Measurements from ENCODE around the gene C1QTNF8.

The C1QTNF8 gene

DNA sequence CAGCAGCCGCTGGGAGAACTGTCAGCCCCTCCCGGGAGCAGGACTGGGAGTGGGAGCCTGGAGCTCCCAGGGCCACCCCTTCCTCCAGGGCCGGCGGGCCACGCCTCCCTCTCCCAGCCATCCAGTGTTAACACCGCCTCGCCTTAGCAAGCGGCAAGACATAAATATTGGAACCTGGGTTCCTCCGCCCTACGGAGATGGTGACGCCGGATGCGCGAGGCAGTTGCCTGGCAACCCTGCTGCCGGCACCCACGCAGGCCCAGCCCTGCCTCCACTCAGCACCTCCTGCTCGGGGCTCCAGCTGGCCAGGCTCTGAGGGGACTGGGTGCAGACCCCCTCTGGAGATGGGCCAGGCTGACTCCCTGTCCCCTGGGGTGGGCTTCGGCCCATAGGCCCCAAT, 29.4 kb upstream of the C1QTNF8 start:
- H3K36me3 ChIP-seq (ENCODE audit: control insufficient read depth, insufficient read depth, low read length), result no peaks in the 10 kb centered on the region
- H3K4me1 ChIP-seq (ENCODE audit: control insufficient read depth, insufficient read depth, low read length), result no peaks in the 10 kb centered on the region
- no peak overlapping the region for H3K9ac ChIP-seq (ENCODE audit: low read depth, low read length)
- no peaks in the 10 kb centered on the region for H3K27me3 ChIP-seq (ENCODE audit: control insufficient read depth, insufficient read depth, low read length)
- H3K9me3 ChIP-seq (ENCODE audit: control insufficient read depth, insufficient read depth, low read length), result no peaks in the 10 kb centered on the region
- no peak overlapping the region for H3K4me3 ChIP-seq (ENCODE audit: low read depth, low read length)

DNA sequence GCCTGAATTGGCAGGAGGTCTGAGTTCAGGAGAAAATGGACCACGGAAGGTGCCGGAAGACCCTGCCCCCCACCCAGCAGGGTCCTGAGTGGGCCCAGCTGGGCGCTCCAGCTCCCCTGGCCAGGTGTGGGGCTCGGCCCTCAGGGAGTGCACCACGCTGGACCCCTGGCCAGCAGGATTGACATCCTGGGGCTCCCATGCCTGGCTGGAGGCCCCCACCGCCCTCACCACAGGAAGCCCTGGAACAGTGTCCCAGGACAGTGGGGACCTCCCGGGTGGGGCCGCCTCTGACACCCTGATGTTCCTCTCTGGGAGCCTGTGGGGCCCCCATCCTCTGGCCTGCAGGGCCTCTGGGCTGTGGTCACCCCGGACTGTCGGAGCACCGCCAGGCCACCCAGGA, 28.8 kb upstream of the C1QTNF8 start:
- no peaks in the 10 kb centered on the region for H3K36me3 ChIP-seq (ENCODE audit: control insufficient read depth, insufficient read depth, low read length)
- H3K27me3 ChIP-seq (ENCODE audit: control insufficient read depth, insufficient read depth, low read length), result no peaks in the 10 kb centered on the region
- H3K4me1 ChIP-seq (ENCODE audit: control insufficient read depth, insufficient read depth, low read length), result no peaks in the 10 kb centered on the region
- H3K4me3 ChIP-seq (ENCODE audit: low read depth, low read length), result no peak overlapping the region
- H3K9me3 ChIP-seq (ENCODE audit: control insufficient read depth, insufficient read depth, low read length), result no peaks in the 10 kb centered on the region
- H3K9ac ChIP-seq (ENCODE audit: low read depth, low read length), result no peak overlapping the region

DNA sequence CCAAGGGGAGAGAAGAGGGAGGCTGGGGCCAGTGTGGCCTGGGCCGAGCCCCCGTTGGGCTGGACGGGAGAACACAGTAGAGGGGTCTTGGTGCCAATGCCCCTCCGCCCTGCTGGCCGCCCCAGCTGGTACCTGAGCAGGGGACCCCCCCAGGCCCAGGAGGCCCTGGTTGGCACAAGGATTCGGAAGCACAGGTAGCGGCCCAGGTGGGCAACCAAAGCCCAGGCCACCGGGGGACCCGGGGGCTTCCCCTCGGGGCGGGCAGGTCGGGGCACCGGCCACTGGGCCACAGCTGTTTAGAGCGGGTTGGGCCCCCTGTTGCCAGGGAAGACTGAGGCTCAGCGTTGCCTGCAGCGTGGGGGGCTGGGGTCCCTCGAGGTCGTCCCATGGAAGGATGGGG, 28.2 kb upstream of the C1QTNF8 start:
- H3K9ac ChIP-seq (ENCODE audit: low read depth, low read length), result no peak overlapping the region
- no peaks in the 10 kb centered on the region for H3K9me3 ChIP-seq (ENCODE audit: control insufficient read depth, insufficient read depth, low read length)
- H3K27me3 ChIP-seq (ENCODE audit: control insufficient read depth, insufficient read depth, low read length), result no peaks in the 10 kb centered on the region
- H3K36me3 ChIP-seq (ENCODE audit: control insufficient read depth, insufficient read depth, low read length), result no peaks in the 10 kb centered on the region
- H3K4me3 ChIP-seq (ENCODE audit: low read depth, low read length), result no peak overlapping the region
- no peaks in the 10 kb centered on the region for H3K4me1 ChIP-seq (ENCODE audit: control insufficient read depth, insufficient read depth, low read length)

DNA sequence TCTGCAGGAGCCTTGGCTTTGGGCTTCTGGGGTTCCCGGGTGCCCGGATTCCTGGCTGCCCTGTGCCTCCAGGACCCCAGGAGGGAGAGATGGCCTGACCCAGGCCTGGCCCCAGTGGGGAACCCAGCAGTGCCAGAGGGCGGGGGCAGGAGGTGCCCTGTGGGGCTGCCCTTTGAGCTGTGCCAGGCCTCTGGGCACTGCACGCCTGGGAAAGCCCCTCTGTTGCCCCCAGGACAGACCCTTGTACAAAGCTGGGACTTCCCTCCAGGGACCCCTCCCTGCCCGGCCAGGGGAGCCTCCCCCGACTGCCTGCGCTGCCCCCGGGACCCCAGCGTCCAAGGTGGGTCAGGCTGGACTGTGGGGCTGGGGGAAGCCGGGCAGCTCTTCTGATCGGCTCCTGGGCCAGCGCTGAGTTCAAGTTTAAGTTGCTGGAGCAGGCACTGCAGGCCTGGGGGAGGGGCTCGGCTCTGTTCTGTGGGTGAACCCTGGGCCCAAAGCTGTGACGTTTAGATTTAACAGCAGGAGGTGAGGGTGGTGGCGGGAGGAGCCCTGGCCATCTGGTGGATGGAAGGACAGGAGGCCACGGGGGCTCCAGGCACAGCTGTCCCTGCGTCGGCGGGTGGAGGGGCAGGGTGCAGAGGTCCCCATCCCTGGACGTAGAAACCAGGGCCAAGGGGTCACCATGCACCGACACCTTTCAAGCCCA, 27.6 kb upstream of the C1QTNF8 start:
- no peaks in the 10 kb centered on the region for H3K9me3 ChIP-seq (ENCODE audit: control insufficient read depth, insufficient read depth, low read length)
- no peak overlapping the region for H3K4me3 ChIP-seq (ENCODE audit: low read depth, low read length)
- H3K27me3 ChIP-seq (ENCODE audit: control insufficient read depth, insufficient read depth, low read length), result no peaks in the 10 kb centered on the region

DNA sequence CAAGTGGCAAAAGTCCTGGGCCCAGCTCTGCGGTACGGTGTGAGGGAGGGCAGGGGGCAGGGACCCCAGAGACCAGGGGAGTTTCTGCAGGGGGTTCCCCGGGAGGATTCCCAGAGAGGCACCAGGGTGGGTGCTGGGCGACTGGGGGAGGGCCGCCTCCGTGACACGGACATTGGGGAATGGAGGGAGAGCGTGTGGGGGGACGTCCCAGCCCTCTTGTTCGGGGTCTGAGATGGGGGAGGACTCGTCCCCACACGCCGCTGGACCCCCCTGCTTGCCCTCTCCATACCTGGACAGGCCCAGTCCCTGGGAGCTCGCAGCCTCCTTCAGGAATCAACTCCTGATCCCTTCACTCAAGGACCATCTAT, 26.3 kb upstream of the C1QTNF8 start:
- Histone ChIP-seq H3K4me1 (ENCODE audit: control insufficient read depth, insufficient read depth, low read length) (no peaks in the 10 kb centered on the region), H3K27me3 (ENCODE audit: control insufficient read depth, insufficient read depth, low read length) (no peaks in the 10 kb centered on the region), H3K36me3 (ENCODE audit: control insufficient read depth, insufficient read depth, low read length) (no peaks in the 10 kb centered on the region), H3K9me3 (ENCODE audit: control insufficient read depth, insufficient read depth, low read length) (no peaks in the 10 kb centered on the region), H3K9ac (ENCODE audit: low read depth, low read length) (no peak overlapping the region), H3K4me3 (ENCODE audit: low read depth, low read length) (no peak overlapping the region)

More for the DNA sequence above, 27.6 kb upstream of the C1QTNF8 start:
- Histone ChIP-seq H3K36me3 (ENCODE audit: control insufficient read depth, insufficient read depth, low read length) (no peaks in the 10 kb centered on the region), H3K9ac (ENCODE audit: low read depth, low read length) (no peak overlapping the region), H3K4me1 (ENCODE audit: control insufficient read depth, insufficient read depth, low read length) (no peaks in the 10 kb centered on the region)

DNA sequence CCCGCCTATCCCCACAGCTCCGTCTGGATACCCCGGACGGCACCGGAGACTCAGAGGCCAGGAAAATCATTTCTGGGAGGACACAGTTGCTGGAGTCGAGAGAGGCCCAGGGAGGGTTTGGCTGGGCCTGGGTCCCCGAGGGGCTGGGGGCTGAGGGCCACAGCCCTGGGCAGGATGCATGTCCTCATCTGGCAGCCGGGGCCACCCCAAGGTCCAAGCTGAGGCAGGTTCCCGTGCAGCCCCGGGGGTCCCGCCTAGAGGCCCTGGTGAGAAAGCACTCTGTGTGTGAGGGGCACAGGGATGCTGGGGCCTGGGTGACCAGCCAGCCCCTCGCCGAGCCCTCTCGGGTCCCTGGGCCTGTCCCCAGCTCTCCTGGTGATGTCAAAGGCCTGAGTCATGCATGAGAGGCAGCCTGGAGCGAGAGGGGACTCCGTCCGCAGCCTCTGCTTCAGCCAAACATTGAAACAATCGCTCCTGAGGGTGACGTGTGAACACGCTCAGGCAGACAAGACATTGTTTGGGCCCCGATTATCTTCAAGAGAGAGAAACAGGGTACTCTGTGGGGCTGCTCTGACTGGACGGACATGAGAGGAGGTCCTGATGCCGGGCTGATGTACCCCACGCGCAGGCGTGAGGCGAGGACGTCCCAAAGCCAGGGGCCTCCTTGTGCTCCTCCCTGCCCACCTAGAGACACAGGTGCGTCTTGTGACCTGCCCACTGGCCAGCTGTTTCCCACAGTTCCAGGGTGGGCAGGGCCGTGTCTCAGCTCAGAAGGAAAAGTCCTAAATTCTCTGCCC, 25.8 kb upstream of the C1QTNF8 start:
- no peaks in the 10 kb centered on the region for H3K27me3 ChIP-seq (ENCODE audit: control insufficient read depth, insufficient read depth, low read length)
- no peaks in the 10 kb centered on the region for H3K36me3 ChIP-seq (ENCODE audit: control insufficient read depth, insufficient read depth, low read length)
- H3K4me1 ChIP-seq (ENCODE audit: control insufficient read depth, insufficient read depth, low read length), result no peaks in the 10 kb centered on the region
- no peaks in the 10 kb centered on the region for H3K9me3 ChIP-seq (ENCODE audit: control insufficient read depth, insufficient read depth, low read length)
- H3K4me3 ChIP-seq (ENCODE audit: low read depth, low read length), result no peak overlapping the region
- H3K9ac ChIP-seq (ENCODE audit: low read depth, low read length), result no peak overlapping the region

DNA sequence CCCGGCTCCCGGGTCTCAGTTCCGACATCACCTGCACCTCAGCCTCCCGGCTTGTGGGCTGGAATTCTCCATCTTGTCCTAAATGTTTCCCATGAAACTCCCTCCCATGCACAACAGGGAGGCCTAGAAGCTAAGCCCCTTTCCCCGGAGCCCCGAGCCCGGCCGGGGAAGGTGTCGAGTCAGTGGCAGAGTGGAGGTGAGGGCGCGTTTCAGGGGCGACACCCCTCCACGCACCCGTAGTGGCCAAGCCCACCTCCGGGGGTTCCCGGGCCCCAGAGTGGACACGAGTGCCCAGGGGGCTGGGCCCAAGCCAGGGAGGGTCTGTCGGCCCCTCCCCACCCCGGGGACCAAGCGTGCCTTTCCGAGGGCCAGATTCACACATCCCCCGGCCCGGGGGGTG, 25.0 kb upstream of the C1QTNF8 start:
- Histone ChIP-seq H3K9me3 (ENCODE audit: control insufficient read depth, insufficient read depth, low read length) (no peaks in the 10 kb centered on the region), H3K27me3 (ENCODE audit: control insufficient read depth, insufficient read depth, low read length) (no peaks in the 10 kb centered on the region), H3K36me3 (ENCODE audit: control insufficient read depth, insufficient read depth, low read length) (no peaks in the 10 kb centered on the region), H3K9ac (ENCODE audit: low read depth, low read length) (no peak overlapping the region), H3K4me1 (ENCODE audit: control insufficient read depth, insufficient read depth, low read length) (no peaks in the 10 kb centered on the region), H3K4me3 (ENCODE audit: low read depth, low read length) (no peak overlapping the region)

DNA sequence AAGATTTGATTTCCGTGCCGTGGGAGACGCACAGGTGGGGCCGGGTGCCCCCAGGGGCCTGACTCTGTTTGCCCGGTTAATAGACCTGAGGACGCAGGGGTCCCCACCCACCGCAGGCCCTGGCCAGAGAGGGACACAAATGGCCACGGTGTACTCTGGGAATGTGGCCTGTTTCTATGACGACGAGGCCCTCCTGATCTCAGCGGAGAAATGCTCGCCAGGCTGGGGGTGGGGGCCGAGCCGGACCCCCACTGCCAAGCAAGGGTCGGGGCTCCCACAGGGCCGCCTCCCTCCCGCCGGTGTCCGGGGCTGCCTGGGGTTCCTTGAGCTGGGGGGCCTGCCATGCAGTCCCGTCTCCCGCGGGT, 24.5 kb upstream of the C1QTNF8 start:
- H3K4me1 ChIP-seq (ENCODE audit: control insufficient read depth, insufficient read depth, low read length), result no peaks in the 10 kb centered on the region
- H3K9me3 ChIP-seq (ENCODE audit: control insufficient read depth, insufficient read depth, low read length), result no peaks in the 10 kb centered on the region
- H3K27me3 ChIP-seq (ENCODE audit: control insufficient read depth, insufficient read depth, low read length), result no peaks in the 10 kb centered on the region
- H3K9ac ChIP-seq (ENCODE audit: low read depth, low read length), result no peak overlapping the region
- no peak overlapping the region for H3K4me3 ChIP-seq (ENCODE audit: low read depth, low read length)
- no peaks in the 10 kb centered on the region for H3K36me3 ChIP-seq (ENCODE audit: control insufficient read depth, insufficient read depth, low read length)

DNA sequence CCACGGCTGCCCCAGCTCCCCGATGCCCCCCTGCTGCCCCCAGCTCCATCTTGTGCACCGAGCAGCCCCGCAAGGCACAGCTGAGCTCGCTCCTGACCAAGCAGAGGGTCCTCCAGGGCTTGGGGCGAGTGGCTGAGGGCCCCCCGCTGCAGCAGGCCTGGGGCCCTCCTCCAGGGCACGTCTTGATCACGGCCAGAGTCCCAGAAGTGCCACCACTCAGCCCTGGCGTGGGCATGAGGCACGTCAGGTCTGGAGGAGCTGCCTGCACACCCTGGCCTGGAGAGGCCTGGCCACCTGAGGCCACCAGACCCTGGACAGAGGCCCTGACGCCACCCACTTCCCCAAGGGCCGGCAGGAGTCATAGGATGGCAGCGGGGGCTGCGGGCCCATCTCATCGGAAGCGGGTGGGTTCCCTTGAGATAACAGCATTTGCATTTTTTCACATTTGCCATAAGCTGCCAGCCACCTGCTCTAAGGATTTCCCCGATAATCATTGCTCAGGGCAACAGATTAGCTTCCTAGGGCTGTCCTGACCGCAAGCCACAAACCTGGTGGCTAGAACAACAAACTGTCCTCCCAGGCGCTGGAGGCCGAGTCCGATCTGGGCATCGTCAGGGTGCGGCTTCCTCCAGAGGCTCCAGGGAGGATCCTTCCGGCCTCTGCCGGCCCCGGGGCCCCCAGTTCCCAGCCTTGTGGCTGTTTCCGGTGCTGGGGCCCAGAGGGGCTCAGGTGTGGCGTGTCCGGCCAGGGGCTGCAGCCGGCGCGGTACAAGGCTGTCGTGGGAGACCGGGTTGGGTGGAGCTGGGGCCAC, 23.9 kb upstream of the C1QTNF8 start:
- no peaks in the 10 kb centered on the region for H3K9me3 ChIP-seq (ENCODE audit: control insufficient read depth, insufficient read depth, low read length)
- no peak overlapping the region for H3K9ac ChIP-seq (ENCODE audit: low read depth, low read length)
- no peak overlapping the region for H3K4me3 ChIP-seq (ENCODE audit: low read depth, low read length)
- H3K36me3 ChIP-seq (ENCODE audit: control insufficient read depth, insufficient read depth, low read length), result no peaks in the 10 kb centered on the region
- H3K4me1 ChIP-seq (ENCODE audit: control insufficient read depth, insufficient read depth, low read length), result no peaks in the 10 kb centered on the region
- H3K27me3 ChIP-seq (ENCODE audit: control insufficient read depth, insufficient read depth, low read length), result no peaks in the 10 kb centered on the region

DNA sequence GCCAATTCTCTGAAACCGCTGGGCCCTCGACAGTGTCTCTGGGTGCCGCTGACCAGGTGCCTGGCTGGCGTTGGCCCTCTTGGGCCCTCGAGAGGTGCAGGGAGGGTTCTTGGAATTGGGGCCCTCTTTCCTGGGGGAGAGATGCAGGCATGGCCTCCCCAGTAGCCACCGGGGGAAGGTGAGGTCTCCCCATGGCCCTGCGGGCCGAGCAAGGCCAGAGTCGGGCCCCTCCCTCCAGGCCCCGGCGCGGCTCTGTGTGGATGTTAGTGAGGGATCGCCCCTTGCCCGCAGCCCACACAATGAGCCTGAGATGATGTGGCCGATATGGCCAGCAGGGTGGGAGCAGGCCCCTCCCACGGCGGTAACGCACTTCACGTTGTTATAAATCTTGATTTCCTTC, 23.1 kb upstream of the C1QTNF8 start:
- Histone ChIP-seq H3K27me3 (ENCODE audit: control insufficient read depth, insufficient read depth, low read length) (no peaks in the 10 kb centered on the region), H3K9ac (ENCODE audit: low read depth, low read length) (no peak overlapping the region)

DNA sequence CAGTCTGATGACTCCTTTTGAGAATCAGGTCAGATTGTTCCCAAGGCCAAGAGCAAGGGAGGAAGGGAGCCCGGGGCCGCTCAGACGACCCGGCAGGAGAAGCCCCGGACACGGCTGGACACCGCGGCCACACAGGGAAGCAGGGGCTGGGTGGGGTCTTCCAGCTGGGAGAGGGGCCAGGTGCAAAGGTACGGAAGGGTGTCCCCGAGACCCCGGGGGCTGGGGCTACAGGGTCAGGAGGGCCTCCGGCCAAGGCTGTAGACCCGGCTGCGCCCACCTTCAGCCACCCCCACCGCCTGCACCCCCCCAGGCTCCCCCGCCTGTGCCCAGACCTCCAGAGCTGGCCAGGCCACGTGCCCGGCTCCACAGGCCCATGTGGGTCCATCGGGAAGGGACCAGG, 21.9 kb upstream of the C1QTNF8 start:
- Histone ChIP-seq H3K9ac (ENCODE audit: low read depth, low read length) (no peak overlapping the region), H3K36me3 (ENCODE audit: control insufficient read depth, insufficient read depth, low read length) (no peaks in the 10 kb centered on the region), H3K27me3 (ENCODE audit: control insufficient read depth, insufficient read depth, low read length) (no peaks in the 10 kb centered on the region), H3K4me3 (ENCODE audit: low read depth, low read length) (no peak overlapping the region), H3K9me3 (ENCODE audit: control insufficient read depth, insufficient read depth, low read length) (no peaks in the 10 kb centered on the region), H3K4me1 (ENCODE audit: control insufficient read depth, insufficient read depth, low read length) (no peaks in the 10 kb centered on the region)

More for the DNA sequence above, 23.1 kb upstream of the C1QTNF8 start:
- H3K4me3 ChIP-seq (ENCODE audit: low read depth, low read length), result no peak overlapping the region
- no peaks in the 10 kb centered on the region for H3K4me1 ChIP-seq (ENCODE audit: control insufficient read depth, insufficient read depth, low read length)
- no peaks in the 10 kb centered on the region for H3K36me3 ChIP-seq (ENCODE audit: control insufficient read depth, insufficient read depth, low read length)
- H3K9me3 ChIP-seq (ENCODE audit: control insufficient read depth, insufficient read depth, low read length), result no peaks in the 10 kb centered on the region
